NCI-H1694 (cell line): Measurements from ENCODE around the gene COL4A3.
"Not testable (repeated sequence)": the region's sequence is repeated elsewhere in the genome, so short reads cannot be mapped to it uniquely, and the experiment has no call there.

Source experiments
- DNase-seq: peaks from one replicate; lab custom pipeline; 2025; lab: John Stamatoyannopoulos, UW

COL4A3 gene

GRCh38 chr2:227206406-227206805 lies 42.0 kb downstream of the COL4A3 start:
- DNase-seq, result no peak

- no peak for DNase-seq
Measured at GRCh38 chr2:227207573-227207972, 43.1 kb downstream of the COL4A3 start.

- DNase-seq, result no peak
Measured at GRCh38 chr2:227214622-227215041, 50.2 kb downstream of the COL4A3 start.

GRCh38 chr2:227219312-227220105 lies 55.1 kb downstream of the COL4A3 start:
- DNase-seq, result no peak

- no peak for DNase-seq
Measured at GRCh38 chr2:227221120-227221519, 56.7 kb downstream of the COL4A3 start.

- no peak for DNase-seq
Measured at GRCh38 chr2:227222292-227222691, 57.9 kb downstream of the COL4A3 start.

GRCh38 chr2:227225641-227226040 lies 61.2 kb downstream of the COL4A3 start:
- DNase-seq, result not testable (repeated sequence)

GRCh38 chr2:227228061-227228667 lies 63.7 kb downstream of the COL4A3 start:
- DNase-seq, result peak; percentile 15

GRCh38 chr2:227230151-227230550 lies 65.7 kb downstream of the COL4A3 start:
- DNase-seq, result no peak

GRCh38 chr2:227234429-227234828 lies 70.0 kb downstream of the COL4A3 start:
- DNase-seq, result no peak

GRCh38 chr2:227237786-227238185 lies 73.4 kb downstream of the COL4A3 start:
- no peak for DNase-seq

- DNase-seq, result peak; percentile 43
Measured at GRCh38 chr2:227238238-227239237, 74.1 kb downstream of the COL4A3 start.

- DNase-seq, result no peak
Measured at GRCh38 chr2:227241005-227241404, 76.6 kb downstream of the COL4A3 start.

- DNase-seq, result no peak
Measured at GRCh38 chr2:227248876-227249275, 84.5 kb downstream of the COL4A3 start.

GRCh38 chr2:227252831-227253230 lies 88.4 kb downstream of the COL4A3 start:
- DNase-seq, result no peak

GRCh38 chr2:227256605-227257004 lies 92.2 kb downstream of the COL4A3 start:
- no peak for DNase-seq

- no peak for DNase-seq
Measured at GRCh38 chr2:227257820-227258219, 93.4 kb downstream of the COL4A3 start.

GRCh38 chr2:227260041-227260440 lies 95.6 kb downstream of the COL4A3 start:
- no peak for DNase-seq

- no peak for DNase-seq
Measured at GRCh38 chr2:227267410-227268115, 103.1 kb downstream of the COL4A3 start.

GRCh38 chr2:227280895-227281294 lies 116.5 kb downstream of the COL4A3 start:
- DNase-seq, result no peak

- no peak for DNase-seq
Measured at GRCh38 chr2:227285741-227286236, 121.4 kb downstream of the COL4A3 start.
